ENCODE measurements around the gene TSNAXIP1. TPM values are rescaled to one million over a fixed set of nuclear protein-coding genes. Genes with fewer than 3 reads are reported as not detected.
A peak's percentile ranks its signal among the peaks of the same experiment; 100 is the strongest.

TSNAXIP1 gene
- total and polyA plus RNA-seq, 2 donors (not counting 1 experiment from before 2014, with no cell fraction given) = 0.97 to 1.2 TPM

- 97% methylated on average over 4 of the region's 4 CpGs for WGBS (ENCODE audit: insufficient coverage)
- no peak overlapping the region for H2AFZ ChIP-seq (ENCODE audit: insufficient read depth, low read depth, low read length, poor library complexity, severe bottlenecking)
- no peak for TF ChIP-seq CTCF (IDR thresholded peaks at IDR 0.05)
- no peak for TF ChIP-seq EZH2 (IDR thresholded peaks at IDR 0.05; ENCODE audit: borderline replicate concordance, insufficient read depth, low read depth, low read length, poor library complexity, severe bottlenecking)
- H4K20me1 ChIP-seq (ENCODE audit: control insufficient read depth, insufficient read depth, low read length, poor library complexity, severe bottlenecking) = no peaks in the 10 kb centered on the region
- Mint-ChIP-seq H3K27me3 (no peaks in the 10 kb centered on the region), H3K9me3 (ENCODE audit: insufficient read depth) (no peaks in the 10 kb centered on the region), H3K27ac (no peak overlapping the region), H3K4me3 (no peak overlapping the region), H3K4me1 (peaks cover 11% of the 10 kb centered on the region)
- H3K27me3 ChIP-seq (replicated peaks in 1 of 4; ENCODE audit: control extremely low read depth in 1 of 4, control insufficient read depth in 3 of 4, insufficient read depth in 4 of 4, low read length in 3 of 4) = no peaks in the 10 kb centered on the region
- peaks cover 6 to 9% of the 10 kb centered on the region in 2 donors for H3K4me1 ChIP-seq (ENCODE audit: control insufficient read depth in 2 of 2, insufficient read depth in 2 of 2, low read length in 2 of 2)
- H3K4me3 ChIP-seq (ENCODE audit: control extremely low read depth in 1 of 5, extremely low read depth in 1 of 5, insufficient read depth in 1 of 5, low read depth in 2 of 5, low read length in 4 of 5) = no peak overlapping the region
- no peaks in the 10 kb centered on the region for H3K9me3 ChIP-seq (ENCODE audit: control extremely low read depth in 1 of 3, control insufficient read depth in 2 of 3, insufficient read depth in 1 of 3, low read length in 2 of 3)
- POLR2A ChIA-PET = no interaction called here
- peaks cover 10% of the 10 kb centered on the region for H3K79me2 ChIP-seq (ENCODE audit: control insufficient read depth, insufficient read depth, low read length)
- DNase-seq = no peak
- H3K36me3 ChIP-seq (replicated peaks in 1 of 2; ENCODE audit: control extremely low read depth in 1 of 2, control insufficient read depth in 1 of 2, extremely low read depth in 1 of 2, insufficient read depth in 2 of 2, low read length in 1 of 2) = peaks cover 0 to 31% of the 10 kb centered on the region in 2 experiments
- H3K4me2 ChIP-seq (replicated peaks; ENCODE audit: low read depth, low read length, poor library complexity, severe bottlenecking) = no peak overlapping the region
- H3K9ac ChIP-seq (ENCODE audit: low read length) = no peak overlapping the region
- no peak for ATAC-seq (ENCODE audit: low read depth)
- H3K27ac ChIP-seq (ENCODE audit: low read length in 2 of 2) = no peak overlapping the region
- CTCF ChIA-PET = interaction anchor here (0.6 to 4.6 kb wide), 2 partner anchors 9 to 12 kb away, joined by 3 to 23 read pairs; no protein-coding TSS in a partner anchor
- intact Hi-C loops (cut with micrococcal nuclease) = no loop called here
Observed at GRCh38 chr16:67828651-67829050, 22.0 kb downstream of the TSNAXIP1 start.

GRCh38 chr16:67833030-67833414, 26.3 kb downstream of the TSNAXIP1 start:
- intact Hi-C loops (cut with micrococcal nuclease) = loop anchor here (1.0 to 5.0 kb wide), 6 partner anchors 9 to 404 kb away; partner anchors contain the start of genes EDC4, ESRP2, NUTF2 and RANBP10
- POLR2A ChIA-PET = interaction anchor here (0.6 to 1.0 kb wide), 5 partner anchors 10 to 391 kb away, joined by 3 to 8 read pairs (median 3); no protein-coding TSS in a partner anchor

More at GRCh38 chr16:67833030-67833414, 26.3 kb downstream of the TSNAXIP1 start:
- H2AFZ ChIP-seq (ENCODE audit: insufficient read depth, low read depth, low read length, poor library complexity, severe bottlenecking) = peak overlapping the region; percentile 90
- peak; percentile 29 for DNase-seq
- H3K27ac ChIP-seq (ENCODE audit: low read length in 2 of 2) = peak overlapping the region in 1 of 2 donors; percentile 64
- CTCF ChIA-PET = interaction anchor here (1.3 to 4.1 kb wide), 4 partner anchors 12 to 208 kb away, joined by 3 to 28 read pairs (median 8); no protein-coding TSS in a partner anchor
- Mint-ChIP-seq H3K4me3 (peak overlapping the region; percentile 89), H3K9me3 (ENCODE audit: insufficient read depth) (no peaks in the 10 kb centered on the region), H3K4me1 (peaks cover 16% of the 10 kb centered on the region), H3K27me3 (no peaks in the 10 kb centered on the region), H3K27ac (no peak overlapping the region)
- no peak for ATAC-seq (ENCODE audit: low read depth)
- H3K4me2 ChIP-seq (replicated peaks; ENCODE audit: low read depth, low read length, poor library complexity, severe bottlenecking) = peak overlapping the region; percentile 91
- no peaks in the 10 kb centered on the region for H4K20me1 ChIP-seq (ENCODE audit: control insufficient read depth, insufficient read depth, low read length, poor library complexity, severe bottlenecking)
- 3% methylated on average over 3 of the region's 3 CpGs for WGBS (ENCODE audit: insufficient coverage)
- no peak for TF ChIP-seq CTCF (IDR thresholded peaks at IDR 0.05)
- H3K4me3 ChIP-seq (ENCODE audit: control extremely low read depth in 1 of 5, extremely low read depth in 1 of 5, insufficient read depth in 1 of 5, low read depth in 2 of 5, low read length in 4 of 5) = peak overlapping the region; percentile 47 to 76 (median 75)
- peaks cover 0 to 28% of the 10 kb centered on the region in 2 experiments for H3K36me3 ChIP-seq (replicated peaks in 1 of 2; ENCODE audit: control extremely low read depth in 1 of 2, control insufficient read depth in 1 of 2, extremely low read depth in 1 of 2, insufficient read depth in 2 of 2, low read length in 1 of 2)
- peaks cover 16% of the 10 kb centered on the region for H3K79me2 ChIP-seq (ENCODE audit: control insufficient read depth, insufficient read depth, low read length)
- peaks cover 12 to 16% of the 10 kb centered on the region in 2 donors for H3K4me1 ChIP-seq (ENCODE audit: control insufficient read depth in 2 of 2, insufficient read depth in 2 of 2, low read length in 2 of 2)
- peak overlapping the region; percentile 83 for H3K9ac ChIP-seq (ENCODE audit: low read length)
- H3K9me3 ChIP-seq (ENCODE audit: control extremely low read depth in 1 of 3, control insufficient read depth in 2 of 3, insufficient read depth in 1 of 3, low read length in 2 of 3) = no peaks in the 10 kb centered on the region
- no peaks in the 10 kb centered on the region for H3K27me3 ChIP-seq (replicated peaks in 1 of 4; ENCODE audit: control extremely low read depth in 1 of 4, control insufficient read depth in 3 of 4, insufficient read depth in 4 of 4, low read length in 3 of 4)

All from B cell (primary cell).